Measurements from ENCODE around the gene LAMA5.

DNA sequence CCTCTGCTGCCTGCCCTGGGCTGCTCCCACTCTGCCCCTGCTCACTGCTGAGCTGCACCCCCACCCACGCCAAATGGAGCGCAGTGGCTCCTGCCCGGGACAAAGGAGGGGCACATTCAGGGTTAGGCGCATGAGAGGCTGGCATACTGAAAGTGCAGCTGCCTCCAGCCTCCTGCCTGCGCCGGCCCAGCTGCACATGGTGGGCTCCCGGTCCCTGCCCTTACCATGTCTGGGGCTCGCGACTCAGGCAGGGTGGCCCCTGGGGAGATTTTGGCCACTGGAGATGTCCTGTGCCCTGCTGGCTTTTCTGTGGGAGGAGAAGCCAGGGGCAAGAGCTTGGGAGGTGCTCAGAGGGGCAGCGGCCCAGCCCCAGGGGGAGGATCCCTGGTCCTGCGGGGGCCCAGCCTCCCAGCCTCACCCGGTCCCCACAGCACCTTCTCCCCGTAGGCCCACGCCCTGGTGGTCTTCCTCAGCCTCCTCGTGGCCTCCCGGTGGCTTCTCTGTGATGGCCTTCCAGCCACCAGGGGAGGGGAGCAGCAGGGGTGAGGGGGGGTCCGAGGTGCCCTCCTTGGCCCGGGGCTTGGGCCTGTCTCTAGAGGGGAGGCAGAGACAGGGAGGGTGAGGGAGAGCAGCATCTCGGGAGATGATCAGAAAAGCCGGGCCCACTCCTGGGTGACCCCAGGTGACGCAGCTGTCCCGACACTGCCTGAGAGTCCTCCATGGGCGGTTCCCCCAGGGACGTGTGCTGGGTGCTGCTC, 48.4 kb upstream of the LAMA5 start:
- TF ChIP-seq CTCF (IDR thresholded peaks at IDR 0.05) (no peak), EZH2 (IDR thresholded peaks at IDR 0.05; ENCODE audit: borderline replicate concordance, insufficient read depth, low read depth, low read length, poor library complexity, severe bottlenecking) (no peak)

Measured in B cell (primary cell).